HUES64 (cell line): ENCODE measurements around the gene GXYLT1.
"Not testable (repeated sequence)": the region's sequence is repeated elsewhere in the genome, so short reads cannot be mapped to it uniquely, and the experiment has no call there.

Experiments
- H3K27ac ChIP-seq: 2 replicates; pipeline ENCODE4 v1.7.0; 2013; ENCODE audit warnings: low read depth, low read length, inconsistent platforms
- H3K27me3 ChIP-seq: 2 replicates; pipeline ENCODE4 v1.6.1; 2013; ENCODE audit warnings: mild to moderate bottlenecking, low read length; ENCODE audit not compliant: insufficient read depth
- H3K36me3 ChIP-seq: 2 replicates; pipeline ENCODE4 v1.6.1; 2013; ENCODE audit warnings: mild to moderate bottlenecking, low read length; ENCODE audit not compliant: insufficient read depth
- H3K4me1 ChIP-seq: 2 replicates; pipeline ENCODE4 v1.6.1; 2013; ENCODE audit warnings: mild to moderate bottlenecking, low read length, moderate library complexity; ENCODE audit not compliant: insufficient read depth
- H3K4me3 ChIP-seq: 2 replicates; pipeline ENCODE4 v1.5.1; 2013; ENCODE audit warnings: mild to moderate bottlenecking, low read length, moderate library complexity
- H3K9ac ChIP-seq: 2 replicates; pipeline ENCODE4 v1.6.1; 2013; ENCODE audit warnings: mild to moderate bottlenecking, low read depth, low read length
- H3K9me3 ChIP-seq: 2 replicates; pipeline ENCODE4 v1.6.1; 2013; ENCODE audit warnings: low read depth, low read length; ENCODE audit not compliant: insufficient read depth
- WGBS: fragments of 150-250, 120-280 bp; methylation state at CpG from one replicate; pipeline ENCODE4 v1.1.7; 2013; ENCODE audit warnings: missing lambda C conversion rate; 5-methylcytosine and 5-hydroxymethylcytosine counted together

GXYLT1 gene

GRCh38 chr12:42124764-42125387 lies 19.8 kb downstream of the GXYLT1 start:
- no peaks in the 10 kb centered on the region for H3K9me3 ChIP-seq
- 35% methylated on average over 5 of the region's 5 CpGs for whole genome bisulfite sequencing
- H3K27me3 ChIP-seq = no peaks in the 10 kb centered on the region
- no peak overlapping the region for H3K27ac ChIP-seq
- H3K4me3 ChIP-seq = no peak overlapping the region
- no peaks in the 10 kb centered on the region for H3K36me3 ChIP-seq
- H3K9ac ChIP-seq = no peak overlapping the region
- peaks cover 22% of the 10 kb centered on the region for H3K4me1 ChIP-seq

GRCh38 chr12:42119085-42119633 lies 25.5 kb downstream of the GXYLT1 start:
- no peak overlapping the region for H3K27ac ChIP-seq
- H3K27me3 ChIP-seq = no peaks in the 10 kb centered on the region
- H3K9me3 ChIP-seq = 0 out of 2 replicates have a peak, but pooled peaks cover 6% of the 10 kb centered on the region
- H3K36me3 ChIP-seq = peaks cover 16% of the 10 kb centered on the region
- H3K9ac ChIP-seq = no peak overlapping the region
- H3K4me1 ChIP-seq = no peaks in the 10 kb centered on the region
- 86% methylated on average over 2 of the region's 2 CpGs for WGBS
- H3K4me3 ChIP-seq = no peak overlapping the region

GRCh38 chr12:42118136-42118879 lies 26.4 kb downstream of the GXYLT1 start:
- H3K36me3 ChIP-seq = peaks cover 16% of the 10 kb centered on the region
- no peak overlapping the region for H3K27ac ChIP-seq
- no peaks in the 10 kb centered on the region for H3K27me3 ChIP-seq
- H3K4me1 ChIP-seq = no peaks in the 10 kb centered on the region
- no peak overlapping the region for H3K4me3 ChIP-seq
- 90% methylated on average over 5 of the region's 5 CpGs for WGBS
- 0 out of 2 replicates have a peak, but pooled peaks cover 6% of the 10 kb centered on the region for H3K9me3 ChIP-seq
- H3K9ac ChIP-seq = no peak overlapping the region

- Histone ChIP-seq H3K9ac (no peak overlapping the region), H3K4me1 (no peaks in the 10 kb centered on the region), H3K27me3 (no peaks in the 10 kb centered on the region), H3K4me3 (no peak overlapping the region), H3K27ac (no peak overlapping the region), H3K36me3 (peaks cover 26% of the 10 kb centered on the region; the same call in 1 of the 2 replicates), H3K9me3 (peaks cover 16% of the 10 kb centered on the region)
- 100% methylated on average over 3 of the region's 3 CpGs for WGBS
Observed at GRCh38 chr12:42109031-42109430, 35.6 kb downstream of the GXYLT1 start.

- H3K27ac ChIP-seq, H3K4me3 ChIP-seq, H3K4me1 ChIP-seq, H3K27me3 ChIP-seq, H3K9ac ChIP-seq: not testable (repeated sequence)
- Histone ChIP-seq H3K36me3 (peaks cover 26% of the 10 kb centered on the region; the same call in 1 of the 2 replicates), H3K9me3 (peaks cover 15% of the 10 kb centered on the region)
- 92% methylated on average over 3 of the region's 4 CpGs for WGBS
Observed at GRCh38 chr12:42106791-42107190, 37.9 kb downstream of the GXYLT1 start.

- WGBS = no CpG with 5 or more reads among the region's 1 CpG
- Histone ChIP-seq H3K4me1 (no peaks in the 10 kb centered on the region), H3K36me3 (peaks cover 15% of the 10 kb centered on the region; the same call in 1 of the 2 replicates), H3K9ac (no peak overlapping the region), H3K4me3 (no peak overlapping the region), H3K27me3 (no peaks in the 10 kb centered on the region), H3K9me3 (no peaks in the 10 kb centered on the region; the same call in 1 of the 2 replicates), H3K27ac (no peak overlapping the region)
Observed at GRCh38 chr12:42104784-42105183, 39.9 kb downstream of the GXYLT1 start.

- H3K27me3 ChIP-seq = no peaks in the 10 kb centered on the region
- no peak overlapping the region for H3K9ac ChIP-seq
- H3K36me3 ChIP-seq = peaks cover 8% of the 10 kb centered on the region; the same call in 1 of the 2 replicates
- no peak overlapping the region for H3K27ac ChIP-seq
- no peaks in the 10 kb centered on the region for H3K4me1 ChIP-seq
- no peak overlapping the region for H3K4me3 ChIP-seq
- no peaks in the 10 kb centered on the region for H3K9me3 ChIP-seq
Observed at GRCh38 chr12:42104087-42104486, 40.6 kb downstream of the GXYLT1 start.

- H3K36me3 ChIP-seq = peaks cover 2% of the 10 kb centered on the region; the same call in 1 of the 2 replicates
- no peak overlapping the region for H3K9ac ChIP-seq
- H3K27ac ChIP-seq = no peak overlapping the region
- H3K4me3 ChIP-seq = no peak overlapping the region
- H3K27me3 ChIP-seq = no peaks in the 10 kb centered on the region
- H3K4me1 ChIP-seq = no peaks in the 10 kb centered on the region
- 84% methylated on average over 4 of the region's 4 CpGs for WGBS
- no peaks in the 10 kb centered on the region for H3K9me3 ChIP-seq
Observed at GRCh38 chr12:42103155-42103554, 41.5 kb downstream of the GXYLT1 start.

- peaks cover 2% of the 10 kb centered on the region; the same call in 1 of the 2 replicates for H3K36me3 ChIP-seq
- no CpG with 5 or more reads among the region's 3 CpGs for WGBS
- H3K27ac ChIP-seq = no peak overlapping the region
- no peaks in the 10 kb centered on the region for H3K4me1 ChIP-seq
- H3K9me3 ChIP-seq = no peaks in the 10 kb centered on the region
- H3K9ac ChIP-seq = no peak overlapping the region
- H3K4me3 ChIP-seq = no peak overlapping the region
- no peaks in the 10 kb centered on the region for H3K27me3 ChIP-seq
Observed at GRCh38 chr12:42102720-42103119, 42.0 kb downstream of the GXYLT1 start.

- peaks cover 11% of the 10 kb centered on the region; the same call in 1 of the 2 replicates for H3K36me3 ChIP-seq
- peaks cover 1% of the 10 kb centered on the region; the same call in 1 of the 2 replicates for H3K4me1 ChIP-seq
- 96% methylated on average over 7 of the region's 9 CpGs for WGBS
- H3K9me3 ChIP-seq = no peaks in the 10 kb centered on the region
- no peak overlapping the region for H3K27ac ChIP-seq
- no peak overlapping the region for H3K4me3 ChIP-seq
- H3K27me3 ChIP-seq = no peaks in the 10 kb centered on the region
- H3K9ac ChIP-seq = no peak overlapping the region
Observed at GRCh38 chr12:42099433-42099832, 45.2 kb downstream of the GXYLT1 start.

GRCh38 chr12:42097971-42098370 lies 46.7 kb downstream of the GXYLT1 start:
- Histone ChIP-seq H3K4me1 (peaks cover 3% of the 10 kb centered on the region; the same call in 1 of the 2 replicates), H3K36me3 (peaks cover 11% of the 10 kb centered on the region; the same call in 1 of the 2 replicates), H3K9ac (no peak overlapping the region), H3K4me3 (no peak overlapping the region), H3K9me3 (no peaks in the 10 kb centered on the region), H3K27me3 (no peaks in the 10 kb centered on the region), H3K27ac (no peak overlapping the region)
- WGBS = 96% methylated on average over 5 of the region's 5 CpGs
